IPS-20b (cell line): ENCODE measurements around the gene ABCC6.

Experiments used
- H3K27ac ChIP-seq: one replicate; pipeline ENCODE4 v1.5.1; 2013; ENCODE audit warnings: low read length
- H3K27me3 ChIP-seq: 2 replicates; pipeline ENCODE4 v1.6.1; 2013; ENCODE audit warnings: mild to moderate bottlenecking, low read length, inconsistent platforms; ENCODE audit not compliant: insufficient read depth
- H3K36me3 ChIP-seq: 2 replicates; pipeline ENCODE4 v1.6.1; 2013; ENCODE audit warnings: low read depth, mild to moderate bottlenecking, inconsistent platforms, low read length, moderate library complexity; ENCODE audit not compliant: insufficient read depth
- H3K4me1 ChIP-seq: 2 replicates; pipeline ENCODE4 v1.6.1; 2013; ENCODE audit warnings: mild to moderate bottlenecking, control low read depth, inconsistent platforms, low read length, moderate library complexity; ENCODE audit not compliant: insufficient read depth
- H3K4me3 ChIP-seq: 2 replicates; pipeline ENCODE4 v1.5.1; 2013; ENCODE audit warnings: mild to moderate bottlenecking, low read length, inconsistent platforms
- H3K9ac ChIP-seq: 2 replicates; pipeline ENCODE4 v1.6.1; 2013; ENCODE audit warnings: low read depth, mild to moderate bottlenecking, inconsistent platforms, low read length, moderate library complexity
- H3K9me3 ChIP-seq: 2 replicates; pipeline ENCODE4 v1.6.1; 2013; ENCODE audit warnings: mild to moderate bottlenecking, low read depth, low read length, inconsistent platforms; ENCODE audit not compliant: insufficient read depth

ABCC6 gene

GRCh38 chr16:16136588-16136987, 86.7 kb downstream of the ABCC6 start:
- H3K36me3 ChIP-seq, result peaks cover 99% of the 10 kb centered on the region
- no peak overlapping the region for H3K9ac ChIP-seq
- no peaks in the 10 kb centered on the region for H3K9me3 ChIP-seq
- H3K4me1 ChIP-seq, result no peaks in the 10 kb centered on the region
- H3K27ac ChIP-seq, result no peak overlapping the region
- H3K4me3 ChIP-seq, result no peak overlapping the region
- H3K27me3 ChIP-seq, result no peaks in the 10 kb centered on the region

DNA sequence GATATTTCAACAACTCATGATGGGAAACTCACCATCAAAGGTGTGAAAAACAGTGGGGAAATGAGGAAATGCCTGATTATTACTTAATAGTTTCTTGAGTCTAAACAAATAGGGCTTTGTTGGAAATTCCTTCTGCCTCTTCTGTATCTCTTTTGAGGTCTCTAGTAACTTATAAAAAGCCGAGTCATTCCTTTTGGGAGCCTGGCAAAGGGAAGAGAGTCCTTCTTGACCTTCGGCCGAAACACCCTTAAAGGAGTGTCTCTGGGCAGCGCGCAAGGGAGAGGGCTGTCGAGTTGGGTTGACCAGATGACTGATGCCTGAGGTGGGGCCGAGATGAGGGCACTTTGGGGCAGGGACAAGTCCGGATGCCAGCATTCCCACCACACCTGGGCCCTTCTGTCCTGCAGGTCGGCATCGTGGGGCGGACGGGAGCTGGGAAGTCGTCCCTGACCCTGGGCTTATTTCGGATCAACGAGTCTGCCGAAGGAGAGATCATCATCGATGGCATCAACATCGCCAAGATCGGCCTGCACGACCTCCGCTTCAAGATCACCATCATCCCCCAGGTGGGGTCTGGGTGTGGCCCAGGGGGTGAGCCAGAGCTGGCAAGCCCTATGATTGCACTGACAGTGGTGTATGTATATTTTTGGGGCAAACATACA, 89.2 kb downstream of the ABCC6 start:
- no peaks in the 10 kb centered on the region for H3K9me3 ChIP-seq
- no peak overlapping the region for H3K4me3 ChIP-seq
- no peaks in the 10 kb centered on the region for H3K4me1 ChIP-seq
- H3K27ac ChIP-seq, result no peak overlapping the region
- no peaks in the 10 kb centered on the region for H3K27me3 ChIP-seq
- peaks cover 95% of the 10 kb centered on the region for H3K36me3 ChIP-seq
- no peak overlapping the region for H3K9ac ChIP-seq

GRCh38 chr16:16131659-16132058, 91.6 kb downstream of the ABCC6 start:
- Histone ChIP-seq H3K27ac (no peak overlapping the region), H3K4me3 (no peak overlapping the region), H3K9me3 (no peaks in the 10 kb centered on the region), H3K36me3 (peaks cover 90% of the 10 kb centered on the region), H3K9ac (no peak overlapping the region), H3K27me3 (no peaks in the 10 kb centered on the region), H3K4me1 (no peaks in the 10 kb centered on the region)

- Histone ChIP-seq H3K9me3 (no peaks in the 10 kb centered on the region), H3K27me3 (no peaks in the 10 kb centered on the region), H3K9ac (no peak overlapping the region), H3K27ac (no peak overlapping the region), H3K4me3 (no peak overlapping the region), H3K4me1 (no peaks in the 10 kb centered on the region), H3K36me3 (peaks cover 90% of the 10 kb centered on the region)
Observed at GRCh38 chr16:16131204-16131603, 92.1 kb downstream of the ABCC6 start.

- Histone ChIP-seq H3K9me3 (peaks cover 7% of the 10 kb centered on the region; the same call in 1 of the 2 replicates), H3K9ac (no peak overlapping the region), H3K4me1 (no peaks in the 10 kb centered on the region), H3K36me3 (peaks cover 87% of the 10 kb centered on the region), H3K4me3 (no peak overlapping the region), H3K27me3 (no peaks in the 10 kb centered on the region), H3K27ac (no peak overlapping the region)
Observed at GRCh38 chr16:16127469-16128116, 95.7 kb downstream of the ABCC6 start.

DNA sequence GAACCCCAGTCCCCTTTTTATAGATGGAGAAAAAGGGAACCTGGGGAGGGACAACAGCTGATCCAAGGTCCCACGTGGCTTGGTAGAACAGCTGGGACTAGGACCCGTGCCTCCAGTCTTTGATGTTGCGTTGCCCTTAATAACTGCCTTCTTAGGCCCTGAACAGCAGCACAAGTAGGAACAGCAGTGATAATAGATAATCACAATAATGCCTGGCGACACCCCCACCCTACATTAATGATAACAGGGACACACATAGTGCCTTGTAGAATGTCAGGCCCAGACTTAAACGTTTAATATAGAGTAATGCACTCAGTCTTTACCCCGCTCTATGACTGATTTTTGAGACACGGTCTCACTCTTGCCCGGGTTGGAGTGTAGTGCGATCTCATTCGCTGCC, 96.4 kb downstream of the ABCC6 start:
- no peaks in the 10 kb centered on the region for H3K27me3 ChIP-seq
- H3K9me3 ChIP-seq, result peaks cover 7% of the 10 kb centered on the region; the same call in 1 of the 2 replicates
- H3K4me1 ChIP-seq, result no peaks in the 10 kb centered on the region
- H3K4me3 ChIP-seq, result no peak overlapping the region
- no peak overlapping the region for H3K27ac ChIP-seq
- peaks cover 88% of the 10 kb centered on the region for H3K36me3 ChIP-seq
- no peak overlapping the region for H3K9ac ChIP-seq

- H3K27ac ChIP-seq, result no peak overlapping the region
- peaks cover 92% of the 10 kb centered on the region for H3K36me3 ChIP-seq
- no peak overlapping the region for H3K9ac ChIP-seq
- H3K9me3 ChIP-seq, result peaks cover 7% of the 10 kb centered on the region; the same call in 1 of the 2 replicates
- no peak overlapping the region for H3K4me3 ChIP-seq
- H3K27me3 ChIP-seq, result no peaks in the 10 kb centered on the region
- H3K4me1 ChIP-seq, result no peaks in the 10 kb centered on the region
Observed at GRCh38 chr16:16124974-16125373, 98.3 kb downstream of the ABCC6 start.

GRCh38 chr16:16124438-16124837, 98.9 kb downstream of the ABCC6 start:
- Histone ChIP-seq H3K27me3 (no peaks in the 10 kb centered on the region), H3K9me3 (peaks cover 7% of the 10 kb centered on the region; the same call in 1 of the 2 replicates), H3K4me1 (no peaks in the 10 kb centered on the region), H3K4me3 (no peak overlapping the region), H3K9ac (no peak overlapping the region), H3K27ac (no peak overlapping the region), H3K36me3 (peaks cover 92% of the 10 kb centered on the region)

- Histone ChIP-seq H3K27me3 (no peaks in the 10 kb centered on the region), H3K4me3 (no peak overlapping the region), H3K27ac (no peak overlapping the region), H3K4me1 (no peaks in the 10 kb centered on the region), H3K9ac (no peak overlapping the region), H3K36me3 (peaks cover 95% of the 10 kb centered on the region), H3K9me3 (peaks cover 7% of the 10 kb centered on the region; the same call in 1 of the 2 replicates)
Observed at GRCh38 chr16:16122264-16122663, 101.0 kb downstream of the ABCC6 start.

DNA sequence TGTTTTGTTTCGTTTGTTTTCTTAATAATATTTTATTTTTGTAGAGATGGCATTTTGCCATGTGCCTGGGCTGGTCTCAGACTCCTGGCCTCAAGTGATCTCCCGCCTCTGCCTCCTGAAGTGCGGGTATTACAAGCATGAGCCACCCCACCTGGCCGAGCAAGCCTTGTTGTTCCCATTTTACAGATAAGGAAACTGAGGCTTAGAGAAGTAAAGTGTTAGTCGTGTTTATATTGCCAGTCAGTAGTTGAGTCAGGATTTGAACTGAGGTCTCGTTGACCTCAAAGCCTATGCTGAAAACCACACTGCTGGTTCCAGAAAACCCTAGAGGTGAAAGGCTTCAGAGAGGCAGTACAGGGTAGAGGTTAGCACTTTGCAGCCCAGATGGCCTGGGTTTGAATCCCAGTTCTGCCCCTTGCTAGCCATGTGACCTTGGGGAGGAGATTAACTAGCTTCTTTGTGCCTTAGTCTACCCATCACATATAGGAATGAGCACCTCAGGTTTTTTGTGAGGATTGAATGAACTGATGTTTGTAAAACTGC, 102.0 kb downstream of the ABCC6 start:
- H3K4me3 ChIP-seq, result no peak overlapping the region
- no peak overlapping the region for H3K9ac ChIP-seq
- H3K9me3 ChIP-seq, result peaks cover 7% of the 10 kb centered on the region; the same call in 1 of the 2 replicates
- H3K27me3 ChIP-seq, result no peaks in the 10 kb centered on the region
- no peaks in the 10 kb centered on the region for H3K4me1 ChIP-seq
- H3K27ac ChIP-seq, result no peak overlapping the region
- peaks cover 95% of the 10 kb centered on the region for H3K36me3 ChIP-seq

- no peak overlapping the region for H3K27ac ChIP-seq
- H3K36me3 ChIP-seq, result peaks cover 92% of the 10 kb centered on the region
- H3K27me3 ChIP-seq, result no peaks in the 10 kb centered on the region
- H3K9ac ChIP-seq, result no peak overlapping the region
- H3K9me3 ChIP-seq, result peaks cover 7% of the 10 kb centered on the region; the same call in 1 of the 2 replicates
- H3K4me3 ChIP-seq, result no peak overlapping the region
- H3K4me1 ChIP-seq, result no peaks in the 10 kb centered on the region
Observed at GRCh38 chr16:16120382-16121184, 102.7 kb downstream of the ABCC6 start.
